Measurements from ENCODE around the gene MARCHF2.
"Not testable (repeated sequence)": the region's sequence is repeated elsewhere in the genome, so short reads cannot be mapped to it uniquely, and the experiment has no call there.

DNA sequence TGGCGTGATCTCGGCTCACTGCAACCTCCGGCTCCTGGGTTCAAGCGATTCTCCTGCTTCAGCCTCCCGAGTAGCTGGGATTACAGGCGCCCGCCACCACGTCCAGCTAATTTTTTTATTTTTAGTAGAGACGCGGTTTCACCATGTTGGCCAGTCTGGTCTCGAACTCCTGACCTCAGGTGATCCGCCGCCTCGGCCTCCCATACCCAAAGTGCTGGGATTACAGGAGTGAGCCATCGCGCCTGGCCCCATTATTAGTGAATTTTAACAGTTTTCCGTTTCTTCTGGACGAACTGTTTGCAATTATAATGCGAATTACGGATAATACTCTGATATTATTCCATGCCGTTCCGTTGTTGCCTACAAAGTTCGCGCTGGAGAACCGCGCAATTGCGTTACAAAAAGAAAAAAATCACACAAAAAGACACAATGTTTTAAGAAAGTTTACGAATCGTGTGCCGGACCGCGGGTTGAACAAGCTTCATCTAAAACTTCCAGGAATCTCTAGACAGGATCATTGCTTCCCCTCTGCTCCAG, 31.1 kb downstream of the MARCHF2 start:
- TF ChIP-seq, protein P1, sequence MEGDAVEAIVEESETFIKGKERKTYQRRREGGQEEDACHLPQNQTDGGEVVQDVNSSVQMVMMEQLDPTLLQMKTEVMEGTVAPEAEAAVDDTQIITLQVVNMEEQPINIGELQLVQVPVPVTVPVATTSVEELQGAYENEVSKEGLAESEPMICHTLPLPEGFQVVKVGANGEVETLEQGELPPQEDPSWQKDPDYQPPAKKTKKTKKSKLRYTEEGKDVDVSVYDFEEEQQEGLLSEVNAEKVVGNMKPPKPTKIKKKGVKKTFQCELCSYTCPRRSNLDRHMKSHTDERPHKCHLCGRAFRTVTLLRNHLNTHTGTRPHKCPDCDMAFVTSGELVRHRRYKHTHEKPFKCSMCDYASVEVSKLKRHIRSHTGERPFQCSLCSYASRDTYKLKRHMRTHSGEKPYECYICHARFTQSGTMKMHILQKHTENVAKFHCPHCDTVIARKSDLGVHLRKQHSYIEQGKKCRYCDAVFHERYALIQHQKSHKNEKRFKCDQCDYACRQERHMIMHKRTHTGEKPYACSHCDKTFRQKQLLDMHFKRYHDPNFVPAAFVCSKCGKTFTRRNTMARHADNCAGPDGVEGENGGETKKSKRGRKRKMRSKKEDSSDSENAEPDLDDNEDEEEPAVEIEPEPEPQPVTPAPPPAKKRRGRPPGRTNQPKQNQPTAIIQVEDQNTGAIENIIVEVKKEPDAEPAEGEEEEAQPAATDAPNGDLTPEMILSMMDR (IDR thresholded peaks at IDR 0.05) = not testable (repeated sequence)
- TF ChIP-seq EZH2 (IDR thresholded peaks at IDR 0.05; ENCODE audit: borderline replicate concordance, insufficient read depth, low read depth, low read length, poor library complexity, severe bottlenecking) = not testable (repeated sequence)
